Kidney epithelial cell (primary cell): ENCODE data around the gene POLD1. TPM values are rescaled to one million over a fixed set of nuclear protein-coding genes. Genes with fewer than 3 reads are reported as not detected.

Experiments used
- DNase-seq: peaks from one replicate; pipeline ENCODE4 v3.0.0-alpha.2; 2010; ENCODE audit warnings: low read depth
- H3K27me3 ChIP-seq: 2 replicates; pipeline ENCODE4 v1.6.0; 2011; ENCODE audit warnings: low read length; ENCODE audit not compliant: control insufficient read depth, insufficient read depth
- H3K36me3 ChIP-seq: 2 replicates; pipeline ENCODE4 v1.5.1; 2011; ENCODE audit warnings: low read length; ENCODE audit not compliant: control insufficient read depth, insufficient read depth
- H3K4me3 ChIP-seq: 2 replicates; pipeline ENCODE4 v1.5.1; 2011; ENCODE audit warnings: low read depth, mild to moderate bottlenecking, control low read depth, low read length
- total RNA-seq: library from RNA; depleted of rRNA; stranded (reverse); fragments of >200 nt; gene quantifications from 2 replicates; pipeline ENCODE4 v1.2.3, GENCODE V29; 2015
- TF ChIP-seq, protein P1 (sequence below): IDR thresholded peaks from 2 replicates; pipeline ENCODE4 v1.5.1; 2011; ENCODE audit warnings: mild to moderate bottlenecking, moderate library complexity, low read length, control low read depth, inconsistent platforms; ENCODE audit not compliant: insufficient read depth, poor library complexity, severe bottlenecking

The POLD1 gene
- total RNA-seq, 1 donor from 2014 or later: 30.3 TPM

DNA sequence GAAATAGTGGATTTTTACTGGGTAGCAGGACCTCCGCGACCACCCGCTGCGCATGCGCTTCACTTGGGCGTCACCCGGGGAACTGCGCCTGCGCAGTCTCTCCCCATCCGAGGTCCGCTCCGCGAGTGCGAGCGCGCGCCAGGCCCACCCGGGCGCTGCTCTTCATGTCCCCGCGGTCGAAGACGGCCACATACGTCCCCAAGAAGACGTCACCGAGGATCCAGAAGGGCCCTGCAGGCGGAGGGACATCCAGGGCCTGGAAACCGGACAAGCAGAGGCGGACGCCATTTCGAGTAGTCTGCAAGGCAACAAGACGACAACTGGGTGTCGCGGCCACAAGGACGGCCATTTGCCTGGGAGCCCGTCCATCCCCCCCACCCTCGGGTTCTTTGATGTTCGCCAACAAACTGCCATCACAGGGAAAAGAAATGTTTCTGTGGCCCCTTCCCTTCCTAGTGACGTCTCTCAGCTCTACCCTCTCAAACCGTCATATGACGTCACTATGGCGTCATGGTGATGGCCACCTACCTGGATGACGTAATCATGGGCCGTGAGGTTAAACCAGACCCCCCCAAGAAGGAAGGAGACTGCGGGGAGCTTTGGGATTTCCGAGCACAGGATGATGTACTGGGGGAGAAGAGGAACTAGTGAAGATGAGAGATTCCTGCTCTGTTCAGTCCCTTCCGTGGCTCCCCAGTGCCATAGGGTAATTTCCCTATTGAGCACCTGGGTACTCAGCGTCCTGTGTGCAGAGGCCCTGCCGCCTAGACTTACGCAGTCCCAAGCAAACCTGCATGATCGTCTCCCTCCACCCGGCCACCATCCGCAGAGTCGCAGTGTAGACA is 25.4 kb upstream of the POLD1 start:
- TF ChIP-seq, protein P1, sequence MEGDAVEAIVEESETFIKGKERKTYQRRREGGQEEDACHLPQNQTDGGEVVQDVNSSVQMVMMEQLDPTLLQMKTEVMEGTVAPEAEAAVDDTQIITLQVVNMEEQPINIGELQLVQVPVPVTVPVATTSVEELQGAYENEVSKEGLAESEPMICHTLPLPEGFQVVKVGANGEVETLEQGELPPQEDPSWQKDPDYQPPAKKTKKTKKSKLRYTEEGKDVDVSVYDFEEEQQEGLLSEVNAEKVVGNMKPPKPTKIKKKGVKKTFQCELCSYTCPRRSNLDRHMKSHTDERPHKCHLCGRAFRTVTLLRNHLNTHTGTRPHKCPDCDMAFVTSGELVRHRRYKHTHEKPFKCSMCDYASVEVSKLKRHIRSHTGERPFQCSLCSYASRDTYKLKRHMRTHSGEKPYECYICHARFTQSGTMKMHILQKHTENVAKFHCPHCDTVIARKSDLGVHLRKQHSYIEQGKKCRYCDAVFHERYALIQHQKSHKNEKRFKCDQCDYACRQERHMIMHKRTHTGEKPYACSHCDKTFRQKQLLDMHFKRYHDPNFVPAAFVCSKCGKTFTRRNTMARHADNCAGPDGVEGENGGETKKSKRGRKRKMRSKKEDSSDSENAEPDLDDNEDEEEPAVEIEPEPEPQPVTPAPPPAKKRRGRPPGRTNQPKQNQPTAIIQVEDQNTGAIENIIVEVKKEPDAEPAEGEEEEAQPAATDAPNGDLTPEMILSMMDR: no peak
- Histone ChIP-seq H3K27me3 (no peaks in the 10 kb centered on the region), H3K36me3 (no peaks in the 10 kb centered on the region), H3K4me3 (peak overlapping the region; percentile 44)
- DNase-seq: no peak

- Histone ChIP-seq H3K4me3 (no peak overlapping the region), H3K36me3 (no peaks in the 10 kb centered on the region), H3K27me3 (no peaks in the 10 kb centered on the region)
- TF ChIP-seq, protein P1: no peak
- DNase-seq: no peak
Measured at GRCh38 chr19:50359328-50359818, 24.8 kb upstream of the POLD1 start.

DNA sequence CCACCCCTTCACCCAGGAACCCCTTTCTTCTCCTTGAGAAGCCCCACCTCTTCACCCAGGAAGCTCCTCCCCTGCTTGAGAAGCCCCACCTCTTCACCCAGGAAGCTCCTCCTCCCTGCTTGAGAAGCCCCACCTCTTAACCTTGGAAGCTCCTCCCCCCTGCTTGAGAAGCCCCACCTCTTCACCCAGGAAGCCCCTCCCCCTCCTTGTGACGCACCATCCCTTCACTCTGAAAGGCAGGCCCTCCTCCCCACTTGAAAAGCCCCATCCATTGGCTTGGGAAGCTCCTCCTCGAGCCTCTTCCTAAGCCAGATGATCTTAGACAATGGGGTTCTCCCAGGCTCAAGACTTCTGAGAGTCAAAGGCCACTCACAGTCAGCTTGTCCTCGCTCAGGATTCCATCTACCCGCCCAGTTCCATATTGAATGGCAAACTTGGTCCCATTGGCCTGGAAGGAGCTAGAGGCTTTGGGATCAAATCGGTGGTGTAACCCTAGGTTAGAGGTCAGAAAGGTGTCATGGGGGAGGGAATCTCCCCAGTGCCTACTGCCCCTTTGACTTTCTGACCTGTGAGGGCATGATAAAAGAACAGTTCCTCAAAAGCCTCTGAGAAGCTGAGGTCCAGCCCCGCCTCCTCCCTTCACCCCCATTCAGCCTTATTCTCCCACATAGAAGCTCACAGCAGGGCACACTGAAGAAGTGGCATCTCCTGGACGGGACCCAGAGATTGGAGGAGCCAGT is 22.7 kb upstream of the POLD1 start:
- TF ChIP-seq, protein P1: no peak
- no peak for DNase-seq
- Histone ChIP-seq H3K36me3 (no peaks in the 10 kb centered on the region), H3K27me3 (no peaks in the 10 kb centered on the region), H3K4me3 (no peak overlapping the region)

DNA sequence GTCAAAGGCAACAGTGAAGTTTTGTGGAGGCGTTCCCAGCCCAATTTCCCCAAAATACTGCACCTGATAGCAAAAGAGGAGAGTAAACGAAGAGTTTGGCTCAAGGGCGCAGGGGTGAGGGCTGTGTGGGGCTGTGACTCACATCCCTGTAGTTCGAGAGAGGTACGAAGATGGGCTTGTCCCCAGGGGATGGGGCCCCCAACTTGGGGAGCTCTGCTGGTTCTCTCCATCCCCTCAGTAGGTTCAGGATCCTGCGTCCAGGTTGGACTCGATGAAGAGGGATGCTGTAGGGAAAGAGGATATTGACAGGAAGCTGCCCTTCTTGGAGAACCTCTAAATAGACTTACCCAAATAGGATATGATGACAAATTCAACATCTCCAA is 22.1 kb upstream of the POLD1 start:
- H3K4me3 ChIP-seq: no peak overlapping the region
- TF ChIP-seq, protein P1: no peak
- no peaks in the 10 kb centered on the region for H3K27me3 ChIP-seq
- no peak for DNase-seq
- H3K36me3 ChIP-seq: no peaks in the 10 kb centered on the region

- H3K27me3 ChIP-seq: no peaks in the 10 kb centered on the region
- H3K4me3 ChIP-seq: no peak overlapping the region
- TF ChIP-seq, protein P1: no peak
- H3K36me3 ChIP-seq: no peaks in the 10 kb centered on the region
- DNase-seq: no peak
Measured at GRCh38 chr19:50362656-50363424, 21.3 kb upstream of the POLD1 start.
